OCI-LY3 (cell line): ENCODE results near the gene ACP3.

ENCODE experiments used
- EZH2phosphoT487 ChIP-seq: fragments of 200-600 bp; shearing (Covaris generic); IDR thresholded peaks from 2 replicates; pipeline ENCODE4 v1.6.1; 2018; ENCODE audit warnings: antibody characterized with exemption, mixed run types, low read depth
- TF ChIP-seq, protein P1 (sequence below): fragments of 200-600, 300-600 bp; sonication (generic); IDR thresholded peaks from 2 replicates; pipeline ENCODE4 v1.5.1; 2014; ENCODE audit warnings: antibody characterized with exemption, low read length, low read depth

DNA sequence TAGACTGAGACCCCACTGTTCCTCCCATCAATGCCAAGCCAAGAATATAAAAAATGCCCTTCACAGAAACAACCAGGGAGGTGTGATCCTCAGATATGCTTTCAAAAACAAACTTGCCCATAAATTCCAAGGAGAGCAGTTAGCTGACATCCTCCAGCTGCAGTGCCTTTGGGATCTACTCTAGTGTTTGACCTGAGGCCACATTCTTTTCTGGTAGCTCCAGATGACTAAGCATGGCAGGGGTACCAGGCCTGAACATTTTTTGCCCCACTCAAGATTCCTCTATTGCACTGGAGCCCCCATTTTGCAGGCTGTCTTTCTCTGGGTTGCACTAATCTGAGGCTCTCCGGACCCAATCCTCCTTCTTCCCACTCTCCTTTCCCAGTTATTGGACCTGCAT is 27.9 kb upstream of the ACP3 start:
- TF ChIP-seq, protein P1, sequence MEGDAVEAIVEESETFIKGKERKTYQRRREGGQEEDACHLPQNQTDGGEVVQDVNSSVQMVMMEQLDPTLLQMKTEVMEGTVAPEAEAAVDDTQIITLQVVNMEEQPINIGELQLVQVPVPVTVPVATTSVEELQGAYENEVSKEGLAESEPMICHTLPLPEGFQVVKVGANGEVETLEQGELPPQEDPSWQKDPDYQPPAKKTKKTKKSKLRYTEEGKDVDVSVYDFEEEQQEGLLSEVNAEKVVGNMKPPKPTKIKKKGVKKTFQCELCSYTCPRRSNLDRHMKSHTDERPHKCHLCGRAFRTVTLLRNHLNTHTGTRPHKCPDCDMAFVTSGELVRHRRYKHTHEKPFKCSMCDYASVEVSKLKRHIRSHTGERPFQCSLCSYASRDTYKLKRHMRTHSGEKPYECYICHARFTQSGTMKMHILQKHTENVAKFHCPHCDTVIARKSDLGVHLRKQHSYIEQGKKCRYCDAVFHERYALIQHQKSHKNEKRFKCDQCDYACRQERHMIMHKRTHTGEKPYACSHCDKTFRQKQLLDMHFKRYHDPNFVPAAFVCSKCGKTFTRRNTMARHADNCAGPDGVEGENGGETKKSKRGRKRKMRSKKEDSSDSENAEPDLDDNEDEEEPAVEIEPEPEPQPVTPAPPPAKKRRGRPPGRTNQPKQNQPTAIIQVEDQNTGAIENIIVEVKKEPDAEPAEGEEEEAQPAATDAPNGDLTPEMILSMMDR: no peak
- TF ChIP-seq EZH2phosphoT487: no peak
